HL-60 (cell line): ENCODE results near the gene CTSW.
A peak's percentile ranks its signal among the peaks of the same experiment; 100 is the strongest.

Experiments used
- DNase-seq, 2 experiments: peaks; one replicate each; pipeline ENCODE4 v3.0.0-alpha.2; 2010 to 2020; ENCODE audit warnings: low read depth in 1 of 2, low spot score in 1 of 2
- H3K27ac ChIP-seq: fragments of 250-450 bp; sonication (Bioruptor Pico); replicated peaks from 2 replicates; pipeline ENCODE4 v1.5.1; 2020; ENCODE audit warnings: mild to moderate bottlenecking, moderate library complexity
- H3K27me3 ChIP-seq: fragments of 250-450 bp; sonication (Bioruptor Pico); 2 replicates; pipeline ENCODE4 v1.5.1; 2021; ENCODE audit warnings: mild to moderate bottlenecking, moderate library complexity; ENCODE audit not compliant: insufficient read depth, poor library complexity, severe bottlenecking
- H3K4me3 ChIP-seq: replicated peaks from 2 replicates; pipeline ENCODE4 v1.5.1; 2011; ENCODE audit warnings: mild to moderate bottlenecking, control low read depth, low read length; ENCODE audit not compliant: insufficient read depth
- CTCF ChIP-seq: IDR thresholded peaks from one replicate; pipeline ENCODE4 v1.5.1; 2011; ENCODE audit warnings: low read length, control low read depth, inconsistent platforms; ENCODE audit not compliant: insufficient read depth
- GABPA ChIP-seq: IDR thresholded peaks from 2 replicates; pipeline ENCODE4 v1.6.1; 2012; ENCODE audit warnings: low read depth
- POLR2AphosphoS5 ChIP-seq: IDR thresholded peaks from 2 replicates; pipeline ENCODE4 v1.6.1; 2012; ENCODE audit warnings: low read depth
- SPI1 ChIP-seq: IDR thresholded peaks from 2 replicates; pipeline ENCODE4 v1.6.1; 2012; ENCODE audit warnings: low read depth, mild to moderate bottlenecking, borderline replicate concordance
- TF ChIP-seq, protein P1 (sequence below): IDR thresholded peaks from 2 replicates; pipeline ENCODE4 v1.6.1; 2012; ENCODE audit warnings: low read depth; ENCODE audit not compliant: insufficient replicate concordance

CTSW gene

GRCh38 chr11:65896034-65896999 is 16.7 kb downstream of the CTSW start:
- Histone ChIP-seq H3K27me3 (no peaks in the 10 kb centered on the region), H3K4me3 (no peak overlapping the region), H3K27ac (no peak overlapping the region)
- TF ChIP-seq CTCF = no peak
- TF ChIP-seq SPI1 = no peak
- TF ChIP-seq, protein P1, sequence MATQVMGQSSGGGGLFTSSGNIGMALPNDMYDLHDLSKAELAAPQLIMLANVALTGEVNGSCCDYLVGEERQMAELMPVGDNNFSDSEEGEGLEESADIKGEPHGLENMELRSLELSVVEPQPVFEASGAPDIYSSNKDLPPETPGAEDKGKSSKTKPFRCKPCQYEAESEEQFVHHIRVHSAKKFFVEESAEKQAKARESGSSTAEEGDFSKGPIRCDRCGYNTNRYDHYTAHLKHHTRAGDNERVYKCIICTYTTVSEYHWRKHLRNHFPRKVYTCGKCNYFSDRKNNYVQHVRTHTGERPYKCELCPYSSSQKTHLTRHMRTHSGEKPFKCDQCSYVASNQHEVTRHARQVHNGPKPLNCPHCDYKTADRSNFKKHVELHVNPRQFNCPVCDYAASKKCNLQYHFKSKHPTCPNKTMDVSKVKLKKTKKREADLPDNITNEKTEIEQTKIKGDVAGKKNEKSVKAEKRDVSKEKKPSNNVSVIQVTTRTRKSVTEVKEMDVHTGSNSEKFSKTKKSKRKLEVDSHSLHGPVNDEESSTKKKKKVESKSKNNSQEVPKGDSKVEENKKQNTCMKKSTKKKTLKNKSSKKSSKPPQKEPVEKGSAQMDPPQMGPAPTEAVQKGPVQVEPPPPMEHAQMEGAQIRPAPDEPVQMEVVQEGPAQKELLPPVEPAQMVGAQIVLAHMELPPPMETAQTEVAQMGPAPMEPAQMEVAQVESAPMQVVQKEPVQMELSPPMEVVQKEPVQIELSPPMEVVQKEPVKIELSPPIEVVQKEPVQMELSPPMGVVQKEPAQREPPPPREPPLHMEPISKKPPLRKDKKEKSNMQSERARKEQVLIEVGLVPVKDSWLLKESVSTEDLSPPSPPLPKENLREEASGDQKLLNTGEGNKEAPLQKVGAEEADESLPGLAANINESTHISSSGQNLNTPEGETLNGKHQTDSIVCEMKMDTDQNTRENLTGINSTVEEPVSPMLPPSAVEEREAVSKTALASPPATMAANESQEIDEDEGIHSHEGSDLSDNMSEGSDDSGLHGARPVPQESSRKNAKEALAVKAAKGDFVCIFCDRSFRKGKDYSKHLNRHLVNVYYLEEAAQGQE = no peak
- no peak for TF ChIP-seq GABPA
- TF ChIP-seq POLR2AphosphoS5 = no peak
- no peak for DNase-seq

DNA sequence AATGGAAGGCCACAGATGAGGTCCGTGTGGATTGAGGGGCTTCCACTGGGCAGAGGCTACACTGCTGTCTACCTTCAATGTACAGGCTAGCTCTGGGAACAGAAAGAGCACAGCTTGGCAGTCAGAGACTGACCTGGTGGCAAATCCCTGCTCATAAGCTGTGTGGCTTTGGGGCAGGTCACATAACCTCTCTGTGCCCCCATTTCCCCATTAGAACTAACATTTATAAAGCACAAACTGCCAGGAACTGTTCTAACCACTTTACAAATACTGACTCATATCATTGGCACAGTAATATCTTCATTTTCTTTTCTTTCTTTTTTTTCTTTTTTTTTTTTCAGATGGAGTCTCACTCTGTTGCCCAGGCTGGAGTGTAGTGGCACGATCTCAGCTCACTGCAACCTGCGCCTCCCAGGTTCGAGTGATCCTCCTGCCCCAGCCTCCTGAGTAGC is 17.4 kb downstream of the CTSW start:
- H3K27ac ChIP-seq = no peak overlapping the region
- H3K27me3 ChIP-seq = no peaks in the 10 kb centered on the region
- TF ChIP-seq, protein P1 = no peak
- no peak for TF ChIP-seq POLR2AphosphoS5
- TF ChIP-seq CTCF = no peak
- TF ChIP-seq GABPA = no peak
- TF ChIP-seq SPI1 = no peak
- H3K4me3 ChIP-seq = no peak overlapping the region
- DNase-seq = no peak

GRCh38 chr11:65898656-65899355 is 19.2 kb downstream of the CTSW start:
- Histone ChIP-seq H3K4me3 (peak overlapping the region; percentile 50), H3K27me3 (no peaks in the 10 kb centered on the region), H3K27ac (no peak overlapping the region; the same call in 1 of the 2 replicates)
- DNase-seq = no peak
- TF ChIP-seq CTCF = no peak
- TF ChIP-seq GABPA = no peak
- TF ChIP-seq POLR2AphosphoS5 = no peak
- TF ChIP-seq SPI1 = no peak
- TF ChIP-seq, protein P1 = no peak
